ENCODE results near the gene SIRT1. TPM values are rescaled to one million over a fixed set of nuclear protein-coding genes. Genes with fewer than 3 reads are reported as not detected.
A peak's percentile ranks its signal among the peaks of the same experiment; 100 is the strongest.

SIRT1 gene
- total RNA-seq, 2 donors from 2014 or later, result 30.2 to 36.7 TPM

DNA sequence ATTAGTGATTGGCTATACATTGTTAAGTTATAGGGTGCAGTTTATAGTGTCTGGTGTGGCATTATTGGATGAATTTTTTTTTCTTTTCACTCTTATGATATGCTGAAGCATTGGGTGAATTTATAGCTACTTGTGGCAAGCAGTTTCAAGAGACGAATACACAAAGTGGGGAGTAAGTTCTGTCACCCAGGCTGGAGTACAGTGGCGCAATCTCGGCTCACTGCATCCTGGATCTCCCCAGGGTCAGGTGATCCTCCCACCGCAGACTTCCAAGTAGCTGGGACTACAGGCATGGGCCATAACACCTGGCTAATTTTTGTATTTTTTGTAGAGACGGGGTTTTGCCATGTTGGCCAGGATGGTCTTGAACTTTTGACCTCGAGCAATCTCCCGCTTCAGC is 6.3 kb upstream of the SIRT1 start:
- Histone ChIP-seq H3K9ac (ENCODE audit: extremely low read depth, low read length, poor library complexity, severe bottlenecking) (no peak overlapping the region), H3K4me3 (ENCODE audit: low read length) (no peak overlapping the region), H3K27me3 (ENCODE audit: control insufficient read depth, insufficient read depth, low read length, poor library complexity, severe bottlenecking) (no peaks in the 10 kb centered on the region), H3K9me3 (ENCODE audit: control insufficient read depth, low read length) (no peaks in the 10 kb centered on the region), H3K27ac (ENCODE audit: low read depth, low read length) (no peak overlapping the region), H3K36me3 (ENCODE audit: control insufficient read depth, insufficient read depth, low read length) (no peaks in the 10 kb centered on the region), H3K4me1 (ENCODE audit: control insufficient read depth, insufficient read depth, low read length) (no peaks in the 10 kb centered on the region)
- Mint-ChIP-seq H3K27ac (no peak overlapping the region), H3K36me3 (ENCODE audit: low read depth) (no peaks in the 10 kb centered on the region), H3K4me1 (no peaks in the 10 kb centered on the region), H3K27me3 (ENCODE audit: insufficient read depth) (no peaks in the 10 kb centered on the region), H3K4me3 (no peak overlapping the region), H3K9me3 (no peaks in the 10 kb centered on the region)
- TF ChIP-seq, protein P1, sequence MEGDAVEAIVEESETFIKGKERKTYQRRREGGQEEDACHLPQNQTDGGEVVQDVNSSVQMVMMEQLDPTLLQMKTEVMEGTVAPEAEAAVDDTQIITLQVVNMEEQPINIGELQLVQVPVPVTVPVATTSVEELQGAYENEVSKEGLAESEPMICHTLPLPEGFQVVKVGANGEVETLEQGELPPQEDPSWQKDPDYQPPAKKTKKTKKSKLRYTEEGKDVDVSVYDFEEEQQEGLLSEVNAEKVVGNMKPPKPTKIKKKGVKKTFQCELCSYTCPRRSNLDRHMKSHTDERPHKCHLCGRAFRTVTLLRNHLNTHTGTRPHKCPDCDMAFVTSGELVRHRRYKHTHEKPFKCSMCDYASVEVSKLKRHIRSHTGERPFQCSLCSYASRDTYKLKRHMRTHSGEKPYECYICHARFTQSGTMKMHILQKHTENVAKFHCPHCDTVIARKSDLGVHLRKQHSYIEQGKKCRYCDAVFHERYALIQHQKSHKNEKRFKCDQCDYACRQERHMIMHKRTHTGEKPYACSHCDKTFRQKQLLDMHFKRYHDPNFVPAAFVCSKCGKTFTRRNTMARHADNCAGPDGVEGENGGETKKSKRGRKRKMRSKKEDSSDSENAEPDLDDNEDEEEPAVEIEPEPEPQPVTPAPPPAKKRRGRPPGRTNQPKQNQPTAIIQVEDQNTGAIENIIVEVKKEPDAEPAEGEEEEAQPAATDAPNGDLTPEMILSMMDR (conservative IDR thresholded peaks at IDR 0.05), result no peak
- no peak for DNase-seq
- 92 to 94% methylated on average over 4 to 7 of the region's 7 CpGs for WGBS, 2 experiments (ENCODE audit: insufficient coverage in 1 of 2, insufficient read length in 1 of 2)

DNA sequence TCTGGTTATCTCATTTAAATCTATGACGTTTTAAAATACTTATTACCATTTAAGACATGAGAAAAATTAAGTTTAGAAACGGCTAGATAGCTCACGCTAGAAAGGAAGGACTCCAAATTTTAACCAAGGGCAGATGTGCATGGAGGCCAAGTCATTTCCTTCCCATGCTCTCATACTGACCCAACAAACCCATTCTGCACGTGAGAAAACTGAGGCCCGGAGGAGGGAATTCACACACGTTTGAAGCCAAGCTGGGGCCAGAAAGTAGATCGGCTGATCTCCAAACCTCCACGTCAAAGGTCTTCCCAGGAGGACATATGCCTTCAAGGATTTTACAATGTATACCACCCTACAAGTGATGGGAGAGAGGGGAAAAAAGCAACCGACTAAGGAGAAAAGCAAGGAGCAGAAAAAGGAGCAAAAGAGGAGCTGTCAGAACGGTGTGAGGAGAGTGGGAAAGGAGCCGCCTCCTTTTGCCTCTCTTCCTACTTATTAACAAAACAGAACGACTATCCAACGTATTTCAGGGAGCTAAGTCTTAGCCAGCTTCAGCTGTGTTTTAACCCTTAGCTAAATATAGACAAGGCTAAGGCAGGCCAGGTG is 645 bp upstream of the SIRT1 start:
- Mint-ChIP-seq H3K27ac (peak overlapping the region; percentile 95), H3K4me3 (peak overlapping the region; percentile 92), H3K27me3 (ENCODE audit: insufficient read depth) (no peaks in the 10 kb centered on the region), H3K9me3 (no peaks in the 10 kb centered on the region), H3K4me1 (peaks cover 10% of the 10 kb centered on the region), H3K36me3 (ENCODE audit: low read depth) (peaks cover 20% of the 10 kb centered on the region)
- Histone ChIP-seq H3K4me1 (ENCODE audit: control insufficient read depth, insufficient read depth, low read length) (no peaks in the 10 kb centered on the region), H3K9me3 (ENCODE audit: control insufficient read depth, low read length) (no peaks in the 10 kb centered on the region), H3K4me3 (ENCODE audit: low read length) (peak overlapping the region; percentile 82), H3K9ac (ENCODE audit: extremely low read depth, low read length, poor library complexity, severe bottlenecking) (peak overlapping the region; percentile 59), H3K27ac (ENCODE audit: low read depth, low read length) (peak overlapping the region; percentile 92), H3K36me3 (ENCODE audit: control insufficient read depth, insufficient read depth, low read length) (peaks cover 19% of the 10 kb centered on the region), H3K27me3 (ENCODE audit: control insufficient read depth, insufficient read depth, low read length, poor library complexity, severe bottlenecking) (no peaks in the 10 kb centered on the region)
- WGBS, 2 experiments (ENCODE audit: insufficient coverage in 1 of 2, insufficient read length in 1 of 2), result 66 to 70% methylated on average over 8 to 10 of the region's 13 CpGs
- DNase-seq, result no peak
- TF ChIP-seq, protein P1 (conservative IDR thresholded peaks at IDR 0.05), result no peak

DNA sequence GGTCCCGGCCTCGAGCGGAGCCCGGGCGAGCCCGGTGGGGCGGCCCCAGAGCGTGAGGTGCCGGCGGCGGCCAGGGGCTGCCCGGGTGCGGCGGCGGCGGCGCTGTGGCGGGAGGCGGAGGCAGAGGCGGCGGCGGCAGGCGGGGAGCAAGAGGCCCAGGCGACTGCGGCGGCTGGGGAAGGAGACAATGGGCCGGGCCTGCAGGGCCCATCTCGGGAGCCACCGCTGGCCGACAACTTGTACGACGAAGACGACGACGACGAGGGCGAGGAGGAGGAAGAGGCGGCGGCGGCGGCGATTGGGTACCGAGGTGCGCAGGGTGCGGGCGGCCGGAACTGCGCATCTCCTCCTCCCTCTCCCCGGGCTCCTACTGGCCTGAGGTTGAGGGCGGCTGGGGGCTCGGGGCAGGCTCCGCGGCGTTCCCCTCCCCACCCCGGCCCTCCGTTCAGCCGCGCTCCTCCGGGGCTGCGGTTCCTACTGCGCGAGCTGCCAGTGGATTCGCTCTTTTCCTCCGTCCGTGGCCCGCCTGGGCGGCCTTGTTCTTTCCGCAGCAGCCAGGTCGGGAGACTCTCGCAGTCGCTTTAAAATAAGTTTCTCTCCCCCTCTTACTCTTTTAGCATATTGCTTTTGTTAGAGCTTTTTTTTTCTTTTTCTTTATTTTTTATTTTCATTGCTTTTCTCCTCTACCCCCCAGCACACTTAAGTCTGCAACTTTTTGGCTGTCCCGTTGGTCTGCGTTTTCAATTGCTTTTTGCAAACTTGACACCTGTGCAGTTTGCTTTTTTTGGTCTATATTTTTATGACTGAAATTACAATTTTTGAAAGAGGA is 600 bp downstream of the SIRT1 start:
- Histone ChIP-seq H3K36me3 (ENCODE audit: control insufficient read depth, insufficient read depth, low read length) (peaks cover 31% of the 10 kb centered on the region), H3K9me3 (ENCODE audit: control insufficient read depth, low read length) (peaks cover 3% of the 10 kb centered on the region), H3K27me3 (ENCODE audit: control insufficient read depth, insufficient read depth, low read length, poor library complexity, severe bottlenecking) (no peaks in the 10 kb centered on the region), H3K27ac (ENCODE audit: low read depth, low read length) (peak overlapping the region; percentile 92), H3K4me3 (ENCODE audit: low read length) (peak overlapping the region; percentile 99), H3K4me1 (ENCODE audit: control insufficient read depth, insufficient read depth, low read length) (no peaks in the 10 kb centered on the region), H3K9ac (ENCODE audit: extremely low read depth, low read length, poor library complexity, severe bottlenecking) (peak overlapping the region; percentile 85)
- Mint-ChIP-seq H3K4me3 (peak overlapping the region; percentile 92), H3K27ac (peak overlapping the region; percentile 94), H3K36me3 (ENCODE audit: low read depth) (peaks cover 32% of the 10 kb centered on the region), H3K4me1 (peaks cover 10% of the 10 kb centered on the region), H3K27me3 (ENCODE audit: insufficient read depth) (no peaks in the 10 kb centered on the region), H3K9me3 (no peaks in the 10 kb centered on the region)
- peak; percentile 88 for DNase-seq
- TF ChIP-seq, protein P1 (conservative IDR thresholded peaks at IDR 0.05), result no peak
- 0 to 1% methylated on average over 19 to 73 of the region's 73 CpGs for WGBS, 2 experiments (ENCODE audit: insufficient coverage in 1 of 2, insufficient read length in 1 of 2)

All from endodermal cell (in vitro differentiated cells).